ENCODE results near the gene FAM118A.

FAM118A gene

GRCh38 chr22:45280587-45280980, 29.1 kb upstream of the FAM118A start:
- Histone ChIP-seq H3K4me1 (ENCODE audit: control insufficient read depth in 1 of 2, insufficient read depth in 2 of 2, low read length in 2 of 2) (peaks cover 8 to 14% of the 10 kb centered on the region in 2 experiments), H3K9me3 (ENCODE audit: insufficient read depth, low read depth, low read length) (no peaks in the 10 kb centered on the region), H2BK5ac (ENCODE audit: low read depth, low read length, poor library complexity) (no peak overlapping the region), H3K9ac (ENCODE audit: low read length) (no peak overlapping the region), H3K79me1 (ENCODE audit: low read length) (no peaks in the 10 kb centered on the region), H3K27me3 (ENCODE audit: insufficient read depth, low read length) (no peaks in the 10 kb centered on the region), H2AK5ac (ENCODE audit: low read length) (no peak overlapping the region), H3K23ac (ENCODE audit: low read length) (no peak overlapping the region), H3K79me2 (ENCODE audit: control insufficient read depth, insufficient read depth, low read length, poor library complexity) (no peaks in the 10 kb centered on the region), H3K4me2 (ENCODE audit: low read length) (no peak overlapping the region), H3K36me3 (ENCODE audit: control insufficient read depth in 1 of 2, insufficient read depth in 2 of 2, low read length in 2 of 2) (no peaks in the 10 kb centered on the region), H4K12ac (ENCODE audit: low read depth, low read length) (no peak overlapping the region), H4K91ac (ENCODE audit: low read depth, low read length) (no peak overlapping the region), H2AFZ (ENCODE audit: insufficient read depth, low read length, poor library complexity) (no peak overlapping the region), H3K27ac (ENCODE audit: low read depth, low read length) (no peak overlapping the region), H3K18ac (ENCODE audit: low read length) (no peak overlapping the region), H2BK12ac (ENCODE audit: low read length) (no peak overlapping the region), H4K8ac (ENCODE audit: low read depth, low read length) (no peak overlapping the region), H2BK120ac (ENCODE audit: insufficient read depth, low read length, poor library complexity) (no peak overlapping the region), H3K4ac (ENCODE audit: low read depth, low read length) (no peak overlapping the region), H3K4me3 (ENCODE audit: low read depth, low read length) (no peak overlapping the region), H3K14ac (ENCODE audit: low read length) (no peak overlapping the region)
- no peak for DNase-seq
- WGBS (ENCODE audit: extremely low coverage, insufficient coverage, insufficient read length) = no CpG with 5 or more reads among the region's 3 CpGs

DNA sequence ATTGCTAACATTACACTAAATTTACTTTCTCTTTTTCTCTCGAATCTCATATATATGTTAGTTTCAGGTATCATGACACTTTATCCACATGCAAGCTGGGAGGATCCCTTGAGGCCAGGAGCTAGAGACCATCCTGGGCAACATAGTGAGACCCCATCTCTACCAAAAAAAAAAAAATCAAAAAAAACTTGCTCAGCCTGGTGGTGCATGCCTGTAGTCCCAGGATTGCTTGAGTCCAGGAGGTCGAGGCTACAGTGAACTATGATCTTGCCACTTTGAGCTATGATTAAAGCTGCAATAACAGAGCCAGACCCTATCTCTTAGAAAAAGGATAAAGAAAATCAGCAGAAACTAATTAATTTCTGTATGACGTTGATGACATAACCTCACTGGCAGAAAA, 28.7 kb upstream of the FAM118A start:
- H3K27me3 ChIP-seq (ENCODE audit: insufficient read depth, low read length) = no peaks in the 10 kb centered on the region
- no peak for DNase-seq

DNA sequence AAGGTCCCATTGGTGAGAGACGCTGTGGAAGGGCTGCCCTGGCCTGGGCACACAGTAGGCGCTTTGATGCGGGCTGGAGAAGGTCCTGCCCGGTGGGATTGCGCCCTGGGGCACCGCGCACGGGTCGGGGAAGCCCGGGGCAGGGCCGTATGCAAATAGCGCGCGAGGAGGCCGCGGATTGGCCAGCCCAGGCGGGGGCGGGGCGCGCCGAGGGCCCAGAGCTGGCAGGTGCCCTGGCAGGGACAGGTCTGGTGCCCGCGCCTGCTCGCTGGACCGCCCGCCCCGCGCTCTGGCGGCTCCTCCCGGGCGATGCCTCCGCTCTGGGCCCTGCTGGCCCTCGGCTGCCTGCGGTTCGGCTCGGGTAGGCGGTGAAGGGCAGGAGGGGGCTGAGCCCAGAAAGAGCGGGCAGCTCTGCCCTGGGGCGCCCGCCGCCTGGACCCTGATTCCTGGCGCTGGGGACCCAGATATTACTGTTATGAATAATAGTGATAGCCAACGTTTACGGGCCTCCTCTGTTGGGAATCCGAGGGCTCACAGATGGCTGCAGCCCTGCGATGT, 24.9 kb upstream of the FAM118A start, which contains the start of gene UPK3A:
Gene UPK3A, plus strand, starts transcription at position 245 of the 558 bp plus-strand sequence. Its CDS starts 65 bp downstream, at position 310.
- H3K4me1 ChIP-seq (ENCODE audit: control insufficient read depth in 1 of 2, insufficient read depth in 2 of 2, low read length in 2 of 2) = peaks cover 8 to 9% of the 10 kb centered on the region in 2 experiments
- no peak within 1 kb of the TSS for H3K9ac ChIP-seq (ENCODE audit: low read length)
- H3K4me3 ChIP-seq (ENCODE audit: low read depth, low read length) = peak within 1 kb of the TSS; percentile 21
- no peaks in the 10 kb centered on the region for H3K36me3 ChIP-seq (ENCODE audit: control insufficient read depth in 1 of 2, insufficient read depth in 2 of 2, low read length in 2 of 2)
- H3K4me2 ChIP-seq (ENCODE audit: low read length) = peak within 1 kb of the TSS; percentile 71
- no peak within 1 kb of the TSS for H2BK120ac ChIP-seq (ENCODE audit: insufficient read depth, low read length, poor library complexity)
- no peak within 1 kb of the TSS for H3K23ac ChIP-seq (ENCODE audit: low read length)
- peak within 1 kb of the TSS; percentile 23 for H2AFZ ChIP-seq (ENCODE audit: insufficient read depth, low read length, poor library complexity)
- H3K79me1 ChIP-seq (ENCODE audit: low read length) = no peaks in the 10 kb centered on the region
- no peak within 1 kb of the TSS for H3K18ac ChIP-seq (ENCODE audit: low read length)
- no peaks in the 10 kb centered on the region for H3K79me2 ChIP-seq (ENCODE audit: control insufficient read depth, insufficient read depth, low read length, poor library complexity)
- H3K27me3 ChIP-seq (ENCODE audit: insufficient read depth, low read length) = no peaks in the 10 kb centered on the region
- H3K4ac ChIP-seq (ENCODE audit: low read depth, low read length) = no peak within 1 kb of the TSS
- no peak within 1 kb of the TSS for H2BK5ac ChIP-seq (ENCODE audit: low read depth, low read length, poor library complexity)
- no peak within 1 kb of the TSS for H2BK12ac ChIP-seq (ENCODE audit: low read length)
- no peak within 1 kb of the TSS for H2AK5ac ChIP-seq (ENCODE audit: low read length)
- H3K27ac ChIP-seq (ENCODE audit: low read depth, low read length) = no peak within 1 kb of the TSS
- H3K14ac ChIP-seq (ENCODE audit: low read length) = no peak within 1 kb of the TSS
- H4K12ac ChIP-seq (ENCODE audit: low read depth, low read length) = no peak within 1 kb of the TSS
- no peak within 1 kb of the TSS for H4K8ac ChIP-seq (ENCODE audit: low read depth, low read length)
- peaks cover 2% of the 10 kb centered on the region for H3K9me3 ChIP-seq (ENCODE audit: insufficient read depth, low read depth, low read length)
- DNase-seq = peak; percentile 34 to 68
- no peak within 1 kb of the TSS for H4K91ac ChIP-seq (ENCODE audit: low read depth, low read length)
- WGBS (ENCODE audit: extremely low coverage, insufficient coverage, insufficient read length) = no CpG with 5 or more reads among the region's 46 CpGs

More for the DNA sequence above, 28.7 kb upstream of the FAM118A start:
- 100% methylated on average over 1 of the region's 3 CpGs for WGBS (ENCODE audit: extremely low coverage, insufficient coverage, insufficient read length)
- Histone ChIP-seq H4K12ac (ENCODE audit: low read depth, low read length) (no peak overlapping the region), H4K8ac (ENCODE audit: low read depth, low read length) (no peak overlapping the region), H3K4me1 (ENCODE audit: control insufficient read depth in 1 of 2, insufficient read depth in 2 of 2, low read length in 2 of 2) (peaks cover 8 to 14% of the 10 kb centered on the region in 2 experiments), H3K4me3 (ENCODE audit: low read depth, low read length) (no peak overlapping the region), H3K9ac (ENCODE audit: low read length) (no peak overlapping the region), H3K27ac (ENCODE audit: low read depth, low read length) (no peak overlapping the region), H2BK12ac (ENCODE audit: low read length) (no peak overlapping the region), H3K9me3 (ENCODE audit: insufficient read depth, low read depth, low read length) (peaks cover 2% of the 10 kb centered on the region), H3K23ac (ENCODE audit: low read length) (no peak overlapping the region), H3K36me3 (ENCODE audit: control insufficient read depth in 1 of 2, insufficient read depth in 2 of 2, low read length in 2 of 2) (no peaks in the 10 kb centered on the region), H3K18ac (ENCODE audit: low read length) (no peak overlapping the region), H3K79me1 (ENCODE audit: low read length) (no peaks in the 10 kb centered on the region), H3K79me2 (ENCODE audit: control insufficient read depth, insufficient read depth, low read length, poor library complexity) (no peaks in the 10 kb centered on the region), H2AK5ac (ENCODE audit: low read length) (no peak overlapping the region), H2BK5ac (ENCODE audit: low read depth, low read length, poor library complexity) (no peak overlapping the region), H3K4ac (ENCODE audit: low read depth, low read length) (no peak overlapping the region), H3K4me2 (ENCODE audit: low read length) (no peak overlapping the region), H2AFZ (ENCODE audit: insufficient read depth, low read length, poor library complexity) (no peak overlapping the region), H3K14ac (ENCODE audit: low read length) (no peak overlapping the region), H2BK120ac (ENCODE audit: insufficient read depth, low read length, poor library complexity) (no peak overlapping the region), H4K91ac (ENCODE audit: low read depth, low read length) (no peak overlapping the region)

GRCh38 chr22:45285263-45286058, 24.3 kb upstream of the FAM118A start:
- Histone ChIP-seq H3K18ac (ENCODE audit: low read length) (no peak overlapping the region), H2BK12ac (ENCODE audit: low read length) (no peak overlapping the region), H4K91ac (ENCODE audit: low read depth, low read length) (no peak overlapping the region), H3K9me3 (ENCODE audit: insufficient read depth, low read depth, low read length) (peaks cover 2% of the 10 kb centered on the region), H2BK5ac (ENCODE audit: low read depth, low read length, poor library complexity) (no peak overlapping the region), H3K4me1 (ENCODE audit: control insufficient read depth in 1 of 2, insufficient read depth in 2 of 2, low read length in 2 of 2) (peaks cover 8 to 9% of the 10 kb centered on the region in 2 experiments), H3K9ac (ENCODE audit: low read length) (no peak overlapping the region), H3K14ac (ENCODE audit: low read length) (no peak overlapping the region), H4K8ac (ENCODE audit: low read depth, low read length) (no peak overlapping the region), H2BK120ac (ENCODE audit: insufficient read depth, low read length, poor library complexity) (no peak overlapping the region), H3K27ac (ENCODE audit: low read depth, low read length) (no peak overlapping the region), H3K4me2 (ENCODE audit: low read length) (peak overlapping the region; percentile 71), H3K79me2 (ENCODE audit: control insufficient read depth, insufficient read depth, low read length, poor library complexity) (no peaks in the 10 kb centered on the region), H3K36me3 (ENCODE audit: control insufficient read depth in 1 of 2, insufficient read depth in 2 of 2, low read length in 2 of 2) (no peaks in the 10 kb centered on the region), H3K4me3 (ENCODE audit: low read depth, low read length) (no peak overlapping the region), H3K27me3 (ENCODE audit: insufficient read depth, low read length) (no peaks in the 10 kb centered on the region), H2AFZ (ENCODE audit: insufficient read depth, low read length, poor library complexity) (no peak overlapping the region), H3K4ac (ENCODE audit: low read depth, low read length) (no peak overlapping the region), H3K23ac (ENCODE audit: low read length) (no peak overlapping the region), H3K79me1 (ENCODE audit: low read length) (no peaks in the 10 kb centered on the region), H2AK5ac (ENCODE audit: low read length) (no peak overlapping the region), H4K12ac (ENCODE audit: low read depth, low read length) (no peak overlapping the region)
- DNase-seq = no peak
- no CpG with 5 or more reads among the region's 16 CpGs for WGBS (ENCODE audit: extremely low coverage, insufficient coverage, insufficient read length)
